ENCODE results near the gene KIAA0232.
"Not testable (repeated sequence)": the region's sequence is repeated elsewhere in the genome, so short reads cannot be mapped to it uniquely, and the experiment has no call there.

The KIAA0232 gene

DNA sequence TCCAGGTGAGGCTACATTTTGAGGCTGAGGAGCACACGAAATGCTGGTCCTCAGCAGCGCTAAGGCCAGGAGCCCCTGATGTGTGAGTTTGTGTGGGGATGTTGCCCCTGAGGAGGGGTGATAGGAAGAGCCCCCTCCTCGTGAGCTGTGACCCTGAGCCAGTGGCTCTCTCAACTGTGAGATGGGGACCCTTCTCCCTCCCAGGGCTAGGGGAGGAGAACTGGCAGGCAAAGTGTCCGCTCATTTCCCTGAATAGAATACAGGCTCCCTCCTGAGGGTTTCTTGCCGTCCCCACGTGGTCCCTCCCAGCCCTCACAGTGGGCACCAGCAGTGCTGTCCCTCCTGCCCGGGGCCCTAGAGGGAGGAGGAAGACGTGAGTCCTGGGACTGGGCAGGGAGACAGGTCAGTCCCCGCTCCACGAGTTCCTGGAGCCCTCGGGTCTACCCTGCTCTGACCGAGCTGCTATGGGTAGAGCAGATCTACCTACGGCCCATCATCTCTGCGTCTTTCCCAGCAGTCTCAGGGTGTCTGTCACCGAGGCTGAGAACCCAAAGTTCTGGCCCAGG, 106.1 kb downstream of the KIAA0232 start:
- no peak for DNase-seq

DNA sequence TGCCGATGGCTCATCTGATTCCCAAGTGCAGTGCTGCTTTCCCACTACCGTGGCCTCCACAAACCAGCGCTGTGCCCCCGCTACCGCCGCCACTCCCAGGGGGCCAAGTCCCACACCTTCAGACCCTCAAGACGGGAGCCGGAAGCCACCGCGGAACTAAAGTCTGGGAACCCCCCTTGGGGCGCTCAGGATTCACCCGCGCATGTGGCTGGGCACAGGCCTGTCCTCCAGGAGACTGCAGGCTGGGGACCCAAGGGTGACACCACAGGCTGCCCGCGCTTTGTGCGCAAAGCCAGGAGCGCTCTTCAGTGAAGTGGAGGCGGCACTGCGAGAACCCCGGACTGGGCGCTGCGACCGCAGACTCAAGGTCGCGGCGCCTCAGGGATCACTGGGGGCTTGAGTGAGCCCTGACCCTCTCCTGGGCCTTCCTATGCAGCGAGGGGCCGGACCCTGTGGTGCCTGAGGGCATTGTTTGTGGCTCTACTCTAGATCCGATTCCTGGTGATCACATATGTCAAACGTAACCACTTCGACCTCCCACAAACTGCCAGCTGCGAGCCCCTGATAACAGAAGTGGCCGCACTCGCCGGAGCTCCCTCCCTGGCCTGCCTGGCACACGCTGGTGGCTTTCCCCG, 106.7 kb downstream of the KIAA0232 start:
- DNase-seq: no peak

DNA sequence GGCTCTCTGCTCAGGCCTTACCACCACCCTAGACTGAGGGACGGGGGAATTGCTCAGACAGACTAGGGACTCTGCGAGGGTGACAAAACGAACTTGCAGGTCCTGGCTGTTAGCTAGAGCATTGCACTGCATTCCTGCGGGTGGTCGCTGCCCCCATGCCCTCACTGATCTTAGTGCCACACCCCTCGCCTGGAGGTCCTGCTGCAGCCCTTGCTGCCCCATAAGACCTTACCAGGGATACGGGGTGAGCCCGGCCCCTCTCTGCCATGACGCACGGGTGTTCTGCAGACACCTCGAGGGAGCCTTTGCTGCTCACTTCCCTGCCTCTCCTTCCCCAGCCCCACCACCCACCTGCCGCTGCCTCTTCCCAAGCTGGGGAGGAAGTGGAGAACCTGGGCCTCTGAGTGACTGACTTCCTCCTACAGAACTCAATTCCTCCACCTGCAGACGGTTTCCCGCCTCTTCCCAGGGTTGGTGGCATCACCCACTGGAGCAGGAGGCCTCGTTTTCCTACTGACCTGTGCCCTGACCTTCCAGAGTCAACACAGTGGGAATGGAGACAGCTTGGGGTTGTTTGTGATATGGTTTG, 107.3 kb downstream of the KIAA0232 start:
- no peak for DNase-seq

DNA sequence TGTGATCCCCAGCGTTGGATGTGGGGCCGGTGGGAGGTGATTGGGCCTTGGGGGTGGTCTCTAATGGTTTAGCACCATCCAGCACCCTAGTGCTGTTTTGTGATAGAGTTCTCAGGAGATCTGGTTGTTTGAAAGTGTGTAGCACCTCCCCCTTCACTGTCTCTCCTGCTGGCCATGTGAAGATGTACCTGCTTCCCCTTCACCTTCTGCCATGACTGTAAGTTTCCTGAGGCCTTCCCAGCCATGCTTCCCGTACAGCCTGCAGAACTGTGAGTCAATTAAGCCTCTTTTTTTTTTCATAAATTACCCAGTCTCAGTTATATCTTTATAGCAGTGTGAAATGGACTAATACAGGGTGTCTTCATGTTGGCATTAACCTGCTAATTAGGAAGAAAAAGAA, 107.8 kb downstream of the KIAA0232 start:
- DNase-seq: no peak

DNA sequence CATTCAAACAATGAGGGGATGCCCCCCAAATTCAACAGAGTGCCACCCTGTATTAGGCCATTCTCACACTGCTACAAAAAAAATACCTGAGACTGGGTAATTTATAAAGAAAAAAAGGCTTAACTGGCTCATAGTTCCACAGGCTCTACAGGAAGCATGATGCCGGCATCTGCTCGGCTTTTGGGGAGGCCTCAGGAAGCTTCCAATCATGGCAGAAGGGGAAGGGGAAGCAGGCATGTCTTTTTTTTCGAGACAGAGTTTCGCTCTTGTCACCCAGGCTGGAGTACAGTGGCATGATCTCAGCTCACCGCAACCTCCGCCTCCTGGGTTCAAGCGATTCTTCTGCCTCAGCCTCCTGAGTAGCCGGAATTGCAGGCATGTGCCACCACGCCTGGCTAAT, 108.4 kb downstream of the KIAA0232 start:
- DNase-seq: not testable (repeated sequence)

- DNase-seq: no peak
These were observed 109.1 kb downstream of the KIAA0232 start for GRCh38 chr4:6891436-6892170.

- peak in 1 of 2 donors; percentile 25 for DNase-seq
These were observed 109.8 kb downstream of the KIAA0232 start for GRCh38 chr4:6892190-6892908.

DNA sequence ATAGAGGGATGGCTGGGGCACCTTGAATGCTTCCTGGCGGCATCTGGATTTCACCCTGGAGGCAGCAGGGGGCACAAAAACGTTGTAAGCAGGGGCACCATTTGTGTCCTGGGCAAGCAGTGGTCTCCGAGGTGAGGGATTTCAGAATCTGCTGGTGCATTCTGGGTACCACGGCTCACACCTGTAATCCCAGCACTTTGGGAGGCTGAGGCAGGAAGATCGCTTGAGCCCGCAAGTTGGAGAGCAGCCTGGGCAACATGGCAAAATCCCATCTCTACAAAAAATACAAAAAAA, 110.3 kb downstream of the KIAA0232 start:
- DNase-seq: no peak

GRCh38 chr4:6893449-6894085, 111.0 kb downstream of the KIAA0232 start:
- DNase-seq: no peak

GRCh38 chr4:6894086-6894478, 111.6 kb downstream of the KIAA0232 start:
- no peak for DNase-seq

DNA sequence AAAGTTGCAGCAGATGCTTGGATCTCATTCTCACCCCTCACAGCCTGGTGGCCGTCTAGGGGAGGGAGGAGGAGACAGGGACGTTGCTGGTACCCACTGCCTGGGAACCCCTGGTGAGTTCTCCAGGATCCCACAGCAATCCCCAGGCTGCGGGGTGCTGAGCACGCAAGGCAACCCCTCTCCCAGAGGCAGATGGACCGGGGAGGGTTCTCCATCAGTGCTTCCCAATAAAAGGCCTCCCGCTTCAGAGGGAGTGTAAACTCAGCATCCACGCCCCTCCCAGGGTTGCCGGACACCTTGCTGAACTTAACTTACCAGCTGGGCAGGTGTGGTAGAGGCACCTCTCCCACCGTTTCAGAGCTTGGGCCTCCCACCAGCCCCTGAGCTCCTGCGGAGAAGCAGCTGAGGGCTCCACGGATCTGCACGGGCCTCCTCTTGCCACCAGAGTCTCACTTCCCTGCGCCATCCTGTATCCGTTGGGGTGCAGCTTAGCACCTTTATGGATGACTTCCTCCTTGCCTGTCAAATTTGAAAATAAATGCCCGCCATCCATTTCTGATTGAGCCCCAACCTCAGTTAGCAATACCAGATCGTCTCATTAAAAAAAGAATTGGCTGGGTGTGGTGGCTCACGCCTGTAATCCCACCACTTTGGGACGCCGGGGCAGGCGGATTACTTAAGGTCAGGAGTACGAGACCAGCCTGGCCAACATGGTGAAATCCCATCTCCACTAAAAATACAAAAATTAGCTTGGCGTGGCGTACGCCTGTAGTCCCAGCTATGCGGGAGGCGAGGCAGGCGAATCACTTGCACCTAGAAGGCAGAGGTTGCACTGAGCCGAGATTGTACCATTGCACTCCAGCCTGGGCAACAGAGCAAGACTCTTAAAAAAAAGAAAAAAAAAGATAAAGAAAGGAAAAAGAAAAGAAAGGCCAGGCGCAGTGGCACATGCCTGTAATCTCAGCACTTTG, 112.3 kb downstream of the KIAA0232 start:
- DNase-seq: no peak

- no peak for DNase-seq
These were observed 113.5 kb downstream of the KIAA0232 start for GRCh38 chr4:6896035-6896434.

- no peak for DNase-seq
These were observed 116.2 kb downstream of the KIAA0232 start for GRCh38 chr4:6898763-6899162.

- DNase-seq: no peak
These were observed 117.8 kb downstream of the KIAA0232 start for GRCh38 chr4:6900181-6900812.

DNA sequence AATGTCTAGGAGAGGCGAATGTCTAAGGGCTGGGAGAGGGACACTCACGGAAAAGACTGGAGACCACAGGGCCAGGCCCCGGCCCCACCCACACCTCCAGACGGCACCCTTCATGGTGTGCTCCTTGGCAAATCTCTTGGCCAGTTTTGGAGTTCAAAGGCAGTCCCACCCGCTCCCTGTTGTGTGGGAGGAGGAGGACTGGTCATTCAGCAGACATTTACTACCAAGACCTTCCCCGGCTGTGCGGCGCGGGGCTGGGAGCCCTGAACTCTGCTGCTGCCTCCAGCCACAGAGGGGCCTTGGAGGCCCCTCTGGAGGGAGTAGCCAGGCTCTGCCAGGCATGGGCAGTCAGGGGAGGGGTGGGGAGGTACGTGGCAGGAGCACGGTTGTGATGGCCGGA, 118.4 kb downstream of the KIAA0232 start:
- no peak for DNase-seq

DNA sequence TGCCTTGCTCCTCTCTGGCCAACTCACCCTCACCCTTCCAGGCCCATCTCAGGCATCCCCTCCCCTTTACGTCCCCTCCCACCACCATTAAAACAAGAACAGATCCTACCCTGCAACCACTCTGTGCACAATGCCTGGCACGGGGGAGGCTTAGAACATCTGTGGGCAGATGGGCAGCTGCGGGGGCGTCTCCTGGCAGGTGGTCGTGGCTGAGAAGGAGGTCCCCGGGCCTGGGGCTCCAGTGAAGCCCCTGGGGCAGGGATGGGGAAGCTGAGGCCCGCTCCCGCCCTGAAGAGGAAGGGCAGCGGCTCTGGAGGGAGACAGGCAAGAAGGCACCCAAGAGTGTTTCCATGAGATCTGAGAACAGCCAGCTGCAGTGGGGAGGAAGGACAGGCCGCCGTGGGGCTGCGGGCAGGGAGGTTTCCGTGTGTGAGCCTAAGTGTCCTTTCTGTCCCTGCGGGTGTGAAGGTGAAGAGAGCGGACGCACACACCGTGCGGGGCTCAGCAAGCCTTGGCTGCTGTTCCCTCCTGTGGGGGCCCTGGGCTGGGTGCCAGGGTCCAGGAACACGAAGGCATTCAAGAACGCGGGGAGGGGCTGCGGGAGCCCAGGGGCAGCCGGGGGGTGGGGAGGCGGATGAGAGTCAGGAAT, 119.3 kb downstream of the KIAA0232 start:
- no peak for DNase-seq

GRCh38 chr4:6902318-6903042, 120.0 kb downstream of the KIAA0232 start:
- no peak for DNase-seq

- DNase-seq: no peak
These were observed 123.3 kb downstream of the KIAA0232 start for GRCh38 chr4:6905516-6906445.

DNA sequence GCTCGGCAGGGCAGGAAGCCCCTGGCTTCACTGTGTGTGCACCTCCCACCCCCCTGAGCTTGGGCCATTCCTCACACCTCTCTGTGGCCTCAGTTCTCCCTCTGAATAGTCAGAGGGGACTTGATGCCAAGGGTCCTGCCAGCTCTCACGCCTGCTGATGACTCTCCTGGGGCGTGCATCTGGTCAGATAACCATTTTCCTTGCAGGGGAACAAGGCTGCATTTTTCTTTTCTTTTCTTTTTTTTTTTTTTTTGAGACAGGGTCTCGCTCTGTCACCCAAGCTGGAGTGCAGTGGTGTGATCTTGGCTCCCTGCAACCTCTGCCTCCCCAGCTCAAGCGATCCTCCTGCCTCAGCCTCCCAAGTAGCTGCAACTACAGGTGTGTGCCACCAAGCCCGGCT, 124.0 kb downstream of the KIAA0232 start:
- not testable (repeated sequence) for DNase-seq
